Endodermal cell (in vitro differentiated cells): Measurements from ENCODE around the gene KIF9. TPM values are rescaled to one million over a fixed set of nuclear protein-coding genes. Genes with fewer than 3 reads are reported as not detected.
"Not testable (repeated sequence)": the region's sequence is repeated elsewhere in the genome, so short reads cannot be mapped to it uniquely, and the experiment has no call there.

Source experiments
- DNase-seq: peaks from one replicate; pipeline ENCODE4 v3.0.0-alpha.2; 2017
- H3K27ac ChIP-seq: 2 replicates; pipeline ENCODE4 v1.5.1; 2013; ENCODE audit warnings: mild to moderate bottlenecking, low read depth, low read length, moderate library complexity
- H3K27me3 ChIP-seq: 2 replicates; pipeline ENCODE4 v1.6.1; 2013; ENCODE audit warnings: mild to moderate bottlenecking, low read length, moderate library complexity; ENCODE audit not compliant: insufficient read depth, control insufficient read depth, poor library complexity, severe bottlenecking
- H3K36me3 ChIP-seq: 2 replicates; pipeline ENCODE4 v1.7.0; 2013; ENCODE audit warnings: mild to moderate bottlenecking, low read length, moderate library complexity; ENCODE audit not compliant: control insufficient read depth, insufficient read depth
- H3K4me1 ChIP-seq: one replicate; pipeline ENCODE4 v1.7.0; 2013; ENCODE audit warnings: low read length; ENCODE audit not compliant: control insufficient read depth, insufficient read depth
- H3K4me3 ChIP-seq: 2 replicates; pipeline ENCODE4 v1.5.1; 2013; ENCODE audit warnings: mild to moderate bottlenecking, low read length, moderate library complexity
- H3K9ac ChIP-seq: 2 replicates; pipeline ENCODE4 v1.6.1; 2013; ENCODE audit warnings: mild to moderate bottlenecking, low read length, moderate library complexity; ENCODE audit not compliant: poor library complexity, severe bottlenecking; ENCODE audit errors: extremely low read depth
- H3K9me3 ChIP-seq: 2 replicates; pipeline ENCODE4 v1.6.1; 2013; ENCODE audit warnings: mild to moderate bottlenecking, low read length, moderate library complexity; ENCODE audit not compliant: control insufficient read depth
- H3K27ac Mint-ChIP-seq: 2 replicates; pipeline ENCODE4 v1.8.0; 2020; ENCODE audit warnings: mixed read lengths
- H3K27me3 Mint-ChIP-seq: 2 replicates; pipeline ENCODE4 v1.8.0; 2021; ENCODE audit warnings: mild to moderate bottlenecking, mixed read lengths; ENCODE audit not compliant: insufficient read depth
- H3K36me3 Mint-ChIP-seq: 2 replicates; pipeline ENCODE4 v1.8.0; 2020; ENCODE audit warnings: low read depth, mixed read lengths
- H3K4me1 Mint-ChIP-seq: 2 replicates; pipeline ENCODE4 v1.8.0; 2020; ENCODE audit warnings: mixed read lengths
- H3K4me3 Mint-ChIP-seq: 2 replicates; pipeline ENCODE4 v1.8.0; 2020; ENCODE audit warnings: mild to moderate bottlenecking, moderate library complexity, mixed read lengths
- H3K9me3 Mint-ChIP-seq: 2 replicates; pipeline ENCODE4 v1.8.0; 2020; ENCODE audit warnings: mild to moderate bottlenecking, mixed read lengths
- CTCF ChIP-seq: fragments of 200-600 bp; sonication (generic); conservative IDR thresholded peaks from 2 replicates; pipeline ENCODE4 v1.5.0; 2021; ENCODE audit warnings: antibody characterized with exemption, mild to moderate bottlenecking
- WGBS, 2 experiments: methylation state at CpG; one replicate each; pipeline versions ENCODE4 v1.1.5 to v1.1.7; 2013; ENCODE audit warnings: missing lambda C conversion rate in 2 of 2, mixed read lengths in 1 of 2; ENCODE audit not compliant: insufficient coverage in 1 of 2, insufficient read length in 1 of 2; 5-methylcytosine and 5-hydroxymethylcytosine counted together
- total RNA-seq, 2 donors: library from RNA; stranded (reverse); fragmentation: NEBNext Ultra II Directional in 1 of 2; extraction: Animal tissue kit (Norgen Biotek cat#: 25700) in 1 of 2; gene quantifications; 2 replicates in 1 of 2; 3 replicates in 1 of 2; pipeline ENCODE4 v1.2.1, GENCODE V29; 2021

The KIF9 gene
- total RNA-seq, 2 donors from 2014 or later: 9.9 TPM

- no peaks in the 10 kb centered on the region for H3K9me3 ChIP-seq
- no peaks in the 10 kb centered on the region for H3K9me3 Mint-ChIP-seq
- peaks cover 68% of the 10 kb centered on the region for H3K36me3 ChIP-seq
- no peaks in the 10 kb centered on the region for H3K27me3 ChIP-seq
- H3K27me3 Mint-ChIP-seq: no peaks in the 10 kb centered on the region
- WGBS, 2 experiments: 88 to 91% methylated on average over 3 to 8 of the region's 8 CpGs
- no peaks in the 10 kb centered on the region for H3K4me1 ChIP-seq
- H3K4me3 ChIP-seq: no peak overlapping the region
- no peaks in the 10 kb centered on the region for H3K4me1 Mint-ChIP-seq
- no peak for DNase-seq
- H3K36me3 Mint-ChIP-seq: peaks cover 57% of the 10 kb centered on the region
- H3K4me3 Mint-ChIP-seq: no peak overlapping the region
- TF ChIP-seq CTCF: no peak
- no peak overlapping the region for H3K9ac ChIP-seq
- peak overlapping the region; percentile 35 for H3K27ac Mint-ChIP-seq
- no peak overlapping the region for H3K27ac ChIP-seq
Measured at GRCh38 chr3:47323431-47324277, 41.1 kb upstream of the KIF9 start.

- no peaks in the 10 kb centered on the region for H3K27me3 Mint-ChIP-seq
Measured at GRCh38 chr3:47319956-47320355, 37.4 kb upstream of the KIF9 start.

GRCh38 chr3:47318916-47319315 lies 36.3 kb upstream of the KIF9 start:
- Histone ChIP-seq H3K27me3 (no peaks in the 10 kb centered on the region), H3K4me1 (peaks cover 5% of the 10 kb centered on the region), H3K36me3 (peaks cover 40% of the 10 kb centered on the region), H3K4me3 (no peak overlapping the region), H3K27ac (no peak overlapping the region), H3K9ac (no peak overlapping the region), H3K9me3 (no peaks in the 10 kb centered on the region)
- DNase-seq: no peak
- Mint-ChIP-seq H3K4me3 (no peak overlapping the region), H3K4me1 (peaks cover 8% of the 10 kb centered on the region), H3K27ac (no peak overlapping the region), H3K27me3 (no peaks in the 10 kb centered on the region), H3K36me3 (peaks cover 31% of the 10 kb centered on the region), H3K9me3 (no peaks in the 10 kb centered on the region)
- WGBS, 2 experiments: 85% methylated on average over 1 of the region's 1 CpG; no CpG with 5 or more reads in 1 of the 2 experiments
- no peak for TF ChIP-seq CTCF

More at GRCh38 chr3:47319956-47320355, 37.4 kb upstream of the KIF9 start:
- no peaks in the 10 kb centered on the region for H3K9me3 Mint-ChIP-seq
- DNase-seq: no peak
- 42% methylated on average over 2 of the region's 2 CpGs; no CpG with 5 or more reads in 1 of the 2 experiments for WGBS, 2 experiments
- Histone ChIP-seq H3K4me1 (no peaks in the 10 kb centered on the region), H3K27ac (no peak overlapping the region), H3K36me3 (peaks cover 45% of the 10 kb centered on the region), H3K9ac (no peak overlapping the region), H3K9me3 (no peaks in the 10 kb centered on the region), H3K4me3 (no peak overlapping the region), H3K27me3 (no peaks in the 10 kb centered on the region)
- no peak for TF ChIP-seq CTCF
- H3K4me3 Mint-ChIP-seq: no peak overlapping the region
- H3K27ac Mint-ChIP-seq: no peak overlapping the region
- H3K36me3 Mint-ChIP-seq: peaks cover 35% of the 10 kb centered on the region
- peaks cover 1% of the 10 kb centered on the region for H3K4me1 Mint-ChIP-seq

GRCh38 chr3:47316151-47316550 lies 33.6 kb upstream of the KIF9 start:
- not testable (repeated sequence) for H3K9me3 Mint-ChIP-seq, H3K4me1 ChIP-seq, H3K27me3 ChIP-seq, H3K4me3 Mint-ChIP-seq, H3K4me3 ChIP-seq, H3K27me3 Mint-ChIP-seq, H3K27ac ChIP-seq, H3K27ac Mint-ChIP-seq, H3K4me1 Mint-ChIP-seq, DNase-seq, H3K9me3 ChIP-seq, H3K9ac ChIP-seq
- peaks cover 16% of the 10 kb centered on the region for H3K36me3 ChIP-seq
- 100% methylated on average over 1 of the region's 1 CpG; no CpG with 5 or more reads in 1 of the 2 experiments for WGBS, 2 experiments
- H3K36me3 Mint-ChIP-seq: peaks cover 13% of the 10 kb centered on the region
